Activated T-helper 2 cell treated with anti-CD3 and anti-CD28 coated beads, Interferon-gamma antibody, Interleukin-2, Interleukin-4, amounts not matched to agents 10 μg/mL and 5 μg/mL and 100 μg/mL, durations not matched to agents 14 hours and 24 hours and 36 hours (primary cell): ENCODE results near the gene CPSF6. TPM values are rescaled to one million over a fixed set of nuclear protein-coding genes. Genes with fewer than 3 reads are reported as not detected.
"Not testable (repeated sequence)": the region's sequence is repeated elsewhere in the genome, so short reads cannot be mapped to it uniquely, and the experiment has no call there.

ENCODE experiments used
- DNase-seq: peaks from one replicate; pipeline ENCODE4 v3.0.0; 2021; ENCODE audit warnings: low spot score
- H3K27ac Mint-ChIP-seq: one replicate; pipeline ENCODE4 v1.8.0; 2021; ENCODE audit warnings: mixed read lengths
- H3K27me3 Mint-ChIP-seq: one replicate; pipeline ENCODE4 v1.8.0; 2021; ENCODE audit warnings: low read depth, mixed read lengths
- H3K36me3 Mint-ChIP-seq: one replicate; pipeline ENCODE4 v1.8.0; 2021; ENCODE audit warnings: low read depth, mixed read lengths
- H3K4me1 Mint-ChIP-seq: one replicate; pipeline ENCODE4 v1.8.0; 2021; ENCODE audit warnings: low read depth, mixed read lengths
- H3K4me3 Mint-ChIP-seq: one replicate; pipeline ENCODE4 v1.8.0; 2021; ENCODE audit warnings: low read depth, mild to moderate bottlenecking, moderate library complexity, mixed read lengths
- H3K9me3 Mint-ChIP-seq: one replicate; pipeline ENCODE4 v1.8.0; 2021; ENCODE audit warnings: mixed read lengths
- intact Hi-C: fragments of 100-400 bp; cut with micrococcal nuclease; formaldehyde crosslinking; loops from one replicate; pipeline ENCODE4 v1.15.1; 2023
- total RNA-seq: library from RNA; stranded (reverse); gene quantifications from 2 replicates; pipeline ENCODE4 v1.2.3, GENCODE V29; 2022

CPSF6 gene
- total RNA-seq, 1 donor from 2014 or later, result 119 TPM

GRCh38 chr12:69304284-69304683 lies 64.9 kb downstream of the CPSF6 start:
- H3K4me3 Mint-ChIP-seq, result no peak overlapping the region
- H3K27me3 Mint-ChIP-seq, result peaks cover 22% of the 10 kb centered on the region
- no peaks in the 10 kb centered on the region for H3K36me3 Mint-ChIP-seq
- intact Hi-C loops, result no loop called here
- peaks cover 27% of the 10 kb centered on the region for H3K9me3 Mint-ChIP-seq
- H3K27ac Mint-ChIP-seq, result no peak overlapping the region
- DNase-seq, result no peak
- H3K4me1 Mint-ChIP-seq, result no peaks in the 10 kb centered on the region

DNA sequence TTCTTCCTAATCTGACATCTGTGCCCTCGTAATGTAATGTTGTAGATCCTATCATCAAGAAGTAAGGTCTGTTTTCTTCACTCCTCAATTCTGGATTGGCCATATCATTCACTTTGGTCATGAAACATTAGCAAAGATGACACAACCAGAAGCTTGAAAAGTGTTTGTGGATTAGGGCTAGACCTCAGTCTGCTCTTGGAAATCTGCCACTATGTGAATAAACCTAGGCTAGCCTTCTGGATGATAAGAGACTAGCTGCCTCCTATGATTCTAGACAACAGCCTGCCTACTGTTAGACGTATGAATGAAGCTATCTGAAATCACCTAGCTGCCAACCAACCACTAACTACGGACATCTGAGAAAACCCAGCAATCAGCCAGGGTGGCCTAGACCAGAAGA lies 70.1 kb downstream of the CPSF6 start:
- intact Hi-C loops, result no loop called here
- H3K27me3 Mint-ChIP-seq, result peaks cover 6% of the 10 kb centered on the region

GRCh38 chr12:69313209-69313608 lies 73.8 kb downstream of the CPSF6 start:
- Mint-ChIP-seq H3K36me3 (no peaks in the 10 kb centered on the region), H3K9me3 (peaks cover 11% of the 10 kb centered on the region), H3K27me3 (no peaks in the 10 kb centered on the region), H3K27ac (no peak overlapping the region), H3K4me1 (no peaks in the 10 kb centered on the region), H3K4me3 (no peak overlapping the region)
- no peak for DNase-seq
- intact Hi-C loops, result no loop called here

More for the DNA sequence above, 70.1 kb downstream of the CPSF6 start:
- no peak overlapping the region for H3K27ac Mint-ChIP-seq
- H3K4me3 Mint-ChIP-seq, result no peak overlapping the region
- no peak for DNase-seq
- no peaks in the 10 kb centered on the region for H3K36me3 Mint-ChIP-seq
- no peaks in the 10 kb centered on the region for H3K4me1 Mint-ChIP-seq
- H3K9me3 Mint-ChIP-seq, result peaks cover 23% of the 10 kb centered on the region

- H3K9me3 Mint-ChIP-seq, result peaks cover 23% of the 10 kb centered on the region
- DNase-seq, intact Hi-C loops, H3K27ac Mint-ChIP-seq, H3K4me3 Mint-ChIP-seq, H3K4me1 Mint-ChIP-seq, H3K36me3 Mint-ChIP-seq: not testable (repeated sequence)
- peaks cover 15% of the 10 kb centered on the region for H3K27me3 Mint-ChIP-seq
Measured at GRCh38 chr12:69316784-69317183, 77.4 kb downstream of the CPSF6 start.

GRCh38 chr12:69317233-69317632 lies 77.9 kb downstream of the CPSF6 start:
- H3K4me1 Mint-ChIP-seq, DNase-seq, intact Hi-C loops, H3K4me3 Mint-ChIP-seq, H3K27ac Mint-ChIP-seq, H3K36me3 Mint-ChIP-seq: not testable (repeated sequence)
- Mint-ChIP-seq H3K27me3 (peaks cover 15% of the 10 kb centered on the region), H3K9me3 (peaks cover 23% of the 10 kb centered on the region)

DNA sequence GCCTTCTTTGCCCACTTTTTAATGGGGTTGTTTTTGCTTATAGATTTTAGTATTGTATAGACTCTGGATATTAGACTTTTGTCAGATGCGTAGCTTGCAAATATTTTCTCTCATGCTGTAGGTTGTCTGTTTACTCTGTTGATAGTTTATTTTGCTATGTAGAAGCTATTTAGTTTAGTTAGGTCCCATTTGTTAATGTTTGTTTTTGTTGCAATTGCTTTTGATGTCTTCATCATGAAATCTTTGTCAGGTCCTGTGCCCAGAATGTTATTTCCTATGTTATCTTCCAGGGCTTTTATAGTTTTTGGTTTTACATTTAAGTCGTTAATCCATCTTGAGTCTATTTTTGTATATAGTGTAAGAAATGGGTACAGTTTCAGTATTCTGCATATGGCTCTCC lies 78.9 kb downstream of the CPSF6 start:
- DNase-seq, result no peak
- H3K36me3 Mint-ChIP-seq, result no peaks in the 10 kb centered on the region
- intact Hi-C loops, result no loop called here
- H3K27ac Mint-ChIP-seq, result no peak overlapping the region
- H3K4me3 Mint-ChIP-seq, result no peak overlapping the region
- peaks cover 23% of the 10 kb centered on the region for H3K9me3 Mint-ChIP-seq
- H3K27me3 Mint-ChIP-seq, result peaks cover 15% of the 10 kb centered on the region
- peaks cover 3% of the 10 kb centered on the region for H3K4me1 Mint-ChIP-seq

- intact Hi-C loops, result loop anchor here (1.0 kb wide), 1 partner anchor 12 kb away; no protein-coding TSS in a partner anchor
- peaks cover 9% of the 10 kb centered on the region for H3K4me1 Mint-ChIP-seq
- peaks cover 20% of the 10 kb centered on the region for H3K27me3 Mint-ChIP-seq
- H3K9me3 Mint-ChIP-seq, result peaks cover 23% of the 10 kb centered on the region
- no peaks in the 10 kb centered on the region for H3K36me3 Mint-ChIP-seq
- H3K4me3 Mint-ChIP-seq, result no peak overlapping the region
- no peak overlapping the region for H3K27ac Mint-ChIP-seq
- no peak for DNase-seq
Measured at GRCh38 chr12:69321351-69321750, 82.0 kb downstream of the CPSF6 start.

Other genes with a start within 250 kb of the CPSF6 start
- not detected in 2 replicates for gene LYZ, start 108.8 kb downstream of the CPSF6 start, total RNA-seq
- gene YEATS4, start 120.2 kb downstream of the CPSF6 start, total RNA-seq, result 38.9 and 39.0 TPM in 2 replicates
- 10.8 and 11.4 TPM in 2 replicates for gene FRS2, start 230.8 kb downstream of the CPSF6 start, total RNA-seq